ENCODE data around the gene ADGRF1.

ADGRF1 gene

GRCh38 chr6:47034421-47034820 lies 7.7 kb downstream of the ADGRF1 start:
- H3K4me3 ChIP-seq (ENCODE audit: control insufficient read depth, low read depth, low read length), result no peak overlapping the region
- DNase-seq (ENCODE audit: low read depth), result no peak
- TF ChIP-seq, protein P1, sequence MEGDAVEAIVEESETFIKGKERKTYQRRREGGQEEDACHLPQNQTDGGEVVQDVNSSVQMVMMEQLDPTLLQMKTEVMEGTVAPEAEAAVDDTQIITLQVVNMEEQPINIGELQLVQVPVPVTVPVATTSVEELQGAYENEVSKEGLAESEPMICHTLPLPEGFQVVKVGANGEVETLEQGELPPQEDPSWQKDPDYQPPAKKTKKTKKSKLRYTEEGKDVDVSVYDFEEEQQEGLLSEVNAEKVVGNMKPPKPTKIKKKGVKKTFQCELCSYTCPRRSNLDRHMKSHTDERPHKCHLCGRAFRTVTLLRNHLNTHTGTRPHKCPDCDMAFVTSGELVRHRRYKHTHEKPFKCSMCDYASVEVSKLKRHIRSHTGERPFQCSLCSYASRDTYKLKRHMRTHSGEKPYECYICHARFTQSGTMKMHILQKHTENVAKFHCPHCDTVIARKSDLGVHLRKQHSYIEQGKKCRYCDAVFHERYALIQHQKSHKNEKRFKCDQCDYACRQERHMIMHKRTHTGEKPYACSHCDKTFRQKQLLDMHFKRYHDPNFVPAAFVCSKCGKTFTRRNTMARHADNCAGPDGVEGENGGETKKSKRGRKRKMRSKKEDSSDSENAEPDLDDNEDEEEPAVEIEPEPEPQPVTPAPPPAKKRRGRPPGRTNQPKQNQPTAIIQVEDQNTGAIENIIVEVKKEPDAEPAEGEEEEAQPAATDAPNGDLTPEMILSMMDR (conservative IDR thresholded peaks at IDR 0.05; ENCODE audit: control insufficient read depth, insufficient read depth, low read depth, low read length), result no peak

DNA sequence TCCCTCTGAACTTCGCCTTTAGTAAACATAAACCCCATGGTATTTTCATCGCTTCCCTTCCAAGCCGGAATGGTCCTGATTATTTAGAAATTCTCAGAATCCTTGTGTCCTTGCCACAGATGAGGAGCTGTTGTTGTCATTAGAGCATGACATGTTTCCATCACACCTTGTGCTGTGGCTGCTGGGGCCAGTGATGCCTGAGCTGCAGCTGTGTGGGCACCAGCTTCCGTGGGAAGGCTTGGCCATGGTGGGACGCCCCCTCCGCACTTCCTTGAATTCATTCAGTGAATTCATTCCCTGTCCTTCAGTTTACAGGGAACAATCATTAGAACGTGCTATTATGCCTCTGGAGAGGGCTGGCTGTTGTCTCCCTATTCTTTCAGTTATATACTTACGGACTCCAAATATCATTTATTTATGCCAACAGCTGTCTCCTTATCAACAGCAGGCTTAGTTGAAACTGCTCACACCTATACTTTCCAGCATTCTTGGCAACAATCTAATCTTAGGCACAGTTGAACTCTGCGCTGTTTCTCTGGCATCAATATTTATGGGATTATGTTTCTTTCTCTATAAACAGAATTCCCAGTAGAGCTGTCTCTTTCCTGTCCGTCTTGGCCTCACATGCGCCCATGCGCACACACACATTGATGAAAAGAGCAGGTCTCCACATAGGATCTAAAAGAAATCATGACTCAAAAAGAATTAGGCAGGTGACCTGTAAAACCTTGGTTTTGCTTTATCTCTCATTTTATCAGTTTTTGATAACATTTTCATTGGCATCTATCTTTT lies 9.0 kb downstream of the ADGRF1 start:
- H3K4me3 ChIP-seq (ENCODE audit: control insufficient read depth, low read depth, low read length), result no peak overlapping the region
- TF ChIP-seq, protein P1 (conservative IDR thresholded peaks at IDR 0.05; ENCODE audit: control insufficient read depth, insufficient read depth, low read depth, low read length), result no peak
- no peak for DNase-seq (ENCODE audit: low read depth)

DNA sequence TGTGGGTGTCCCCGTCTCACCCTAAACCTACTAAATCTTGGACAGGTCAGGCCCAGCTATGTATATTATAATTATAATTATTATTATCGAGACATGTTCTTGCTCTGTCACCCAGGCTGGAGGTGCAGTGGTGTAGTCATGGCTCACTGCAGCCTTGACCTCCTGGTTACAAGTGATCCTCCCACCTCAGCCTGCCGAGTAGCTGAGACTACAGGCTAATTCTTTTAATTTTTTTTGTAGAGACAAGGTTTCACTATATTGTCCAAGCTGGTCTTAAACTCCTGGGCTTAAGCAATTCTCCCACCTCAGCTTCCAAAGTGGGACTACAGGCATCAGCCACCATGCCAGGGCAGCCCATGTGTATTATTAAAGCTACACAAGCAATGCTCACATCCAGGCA lies 10.5 kb downstream of the ADGRF1 start:
- TF ChIP-seq, protein P1 (conservative IDR thresholded peaks at IDR 0.05; ENCODE audit: control insufficient read depth, insufficient read depth, low read depth, low read length), result no peak
- H3K4me3 ChIP-seq (ENCODE audit: control insufficient read depth, low read depth, low read length), result no peak overlapping the region
- no peak for DNase-seq (ENCODE audit: low read depth)

DNA sequence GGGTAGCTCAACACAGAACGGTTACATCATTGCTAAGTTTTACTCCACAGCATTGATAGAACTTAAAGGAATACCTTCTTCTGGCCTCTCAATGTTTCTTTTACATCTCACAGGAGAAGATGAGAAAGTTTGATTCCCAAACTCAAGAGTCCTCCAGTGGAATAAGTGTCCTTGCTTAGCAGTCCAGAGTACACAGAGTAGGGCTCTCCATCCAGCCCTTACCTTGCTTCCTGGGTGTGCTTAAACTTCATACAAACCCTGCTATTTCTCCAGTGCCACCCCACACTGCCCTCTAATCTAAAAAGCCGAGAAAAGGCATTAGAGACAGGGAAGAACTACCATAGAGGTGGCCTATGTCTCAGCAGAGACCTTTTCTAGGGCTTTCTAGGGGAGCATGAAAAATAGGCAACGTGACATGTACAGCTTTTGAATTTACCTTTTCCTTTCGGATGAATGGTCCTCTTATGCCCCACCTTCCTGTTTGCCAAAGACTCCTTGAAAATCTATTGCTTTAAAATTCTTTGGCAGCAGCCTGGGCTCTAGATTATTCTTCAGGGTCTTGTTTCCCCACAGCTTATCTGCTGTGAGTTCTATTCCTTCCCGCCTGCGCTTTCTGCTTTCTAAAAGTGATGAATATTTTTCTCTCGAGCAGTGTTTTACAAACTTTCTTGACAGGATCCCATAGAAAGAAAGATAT lies 12.1 kb downstream of the ADGRF1 start:
- TF ChIP-seq, protein P1 (conservative IDR thresholded peaks at IDR 0.05; ENCODE audit: control insufficient read depth, insufficient read depth, low read depth, low read length), result no peak
- H3K4me3 ChIP-seq (ENCODE audit: control insufficient read depth, low read depth, low read length), result no peak overlapping the region
- DNase-seq (ENCODE audit: low read depth), result no peak

DNA sequence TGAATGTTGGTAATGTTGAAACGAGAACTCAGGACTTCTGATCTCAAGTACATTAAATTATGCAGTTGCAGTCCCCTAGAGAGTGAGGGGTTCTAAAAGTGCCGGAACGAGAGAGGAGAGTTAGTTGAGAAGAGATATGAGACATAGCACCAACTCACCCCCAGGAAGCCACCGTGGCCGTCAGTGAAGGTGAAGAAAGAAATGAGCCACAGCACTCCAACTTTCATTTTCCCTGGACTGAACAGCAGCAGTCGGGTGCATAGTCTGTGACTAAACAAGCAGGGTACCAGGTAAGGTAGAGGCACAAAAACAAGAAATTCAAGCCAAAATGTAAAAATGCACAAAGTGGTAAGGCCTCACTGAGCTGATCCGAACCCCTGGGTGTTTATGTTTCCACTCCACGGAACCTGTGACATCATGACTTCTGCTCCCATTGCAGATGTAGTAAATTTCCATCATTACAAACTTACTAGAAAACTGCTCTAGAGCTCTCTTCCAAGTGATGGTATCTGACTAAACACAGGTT lies 13.2 kb downstream of the ADGRF1 start:
- H3K4me3 ChIP-seq (ENCODE audit: control insufficient read depth, low read depth, low read length), result no peak overlapping the region
- TF ChIP-seq, protein P1 (conservative IDR thresholded peaks at IDR 0.05; ENCODE audit: control insufficient read depth, insufficient read depth, low read depth, low read length), result no peak
- DNase-seq (ENCODE audit: low read depth), result no peak

DNA sequence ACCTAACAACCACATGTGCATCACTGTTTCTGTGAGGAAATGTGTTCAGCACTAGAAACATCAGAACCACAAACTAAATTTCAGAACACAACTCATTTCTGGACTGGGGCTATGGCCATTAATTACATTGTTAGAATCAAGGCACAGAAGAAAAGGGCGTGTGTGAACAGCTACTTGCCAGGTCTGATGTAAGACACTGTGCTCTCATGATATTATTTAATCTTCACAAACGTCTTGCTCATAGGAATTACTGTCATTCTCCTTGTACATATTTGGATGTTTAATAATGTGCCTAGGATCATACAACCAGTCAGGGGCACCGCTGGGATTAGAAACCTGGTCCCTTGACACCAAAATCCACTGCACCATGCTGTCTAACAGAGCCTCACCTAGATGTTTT lies 14.8 kb downstream of the ADGRF1 start:
- H3K4me3 ChIP-seq (ENCODE audit: control insufficient read depth, low read depth, low read length), result no peak overlapping the region
- TF ChIP-seq, protein P1 (conservative IDR thresholded peaks at IDR 0.05; ENCODE audit: control insufficient read depth, insufficient read depth, low read depth, low read length), result no peak
- DNase-seq (ENCODE audit: low read depth), result no peak

Measured in fibroblast of mammary gland (primary cell).